IMR-90 (cell line): ENCODE results near the gene PLBD2. TPM values are rescaled to one million over a fixed set of nuclear protein-coding genes. Genes with fewer than 3 reads are reported as not detected.

Experiments
- ATAC-seq: fragments of 200-7000 bp; cut with Tn5 transposase; 2 replicates; pipeline ENCODE4 v1.9.1; 2020; ENCODE audit warnings: low read depth, mild to moderate bottlenecking, moderate library complexity
- BruUV-seq: library from RNA; stranded (reverse); fragments of 400-500 nt; replicated peaks from 2 replicates; lab custom pipeline; 2021; lab: Mats Ljungman, UMichigan
- CTCF ChIA-PET: fragments of 300-600 bp; formaldehyde crosslinking; extraction: SDS; loops from one replicate; lab custom pipeline; 2021; ENCODE audit warnings: antibody characterized with exemption; lab: Yijun Ruan, JAX
- POLR2A ChIA-PET: fragments of 300-600 bp; sonication (Branson Sonifier 250); formaldehyde crosslinking; loops from one replicate; lab custom pipeline; 2022; ENCODE audit warnings: antibody characterized with exemption; ENCODE audit not compliant: unreplicated experiment; lab: Charles Lee
- DNase-seq: peaks from one replicate; pipeline ENCODE4 v3.0.0; 2013
- H2AFZ ChIP-seq: replicated peaks from 2 replicates; pipeline ENCODE3; 2013; ENCODE audit warnings: low read length, mild to moderate bottlenecking; ENCODE audit not compliant: poor library complexity
- H2AK5ac ChIP-seq: 2 replicates; pipeline ENCODE4 v1.6.1; 2013; ENCODE audit warnings: low read depth, low read length, inconsistent platforms
- H2AK9ac ChIP-seq: replicated peaks from 2 replicates; pipeline ENCODE3; 2013; ENCODE audit warnings: mild to moderate bottlenecking, low read depth, low read length, moderate library complexity; ENCODE audit not compliant: poor library complexity
- H2BK120ac ChIP-seq: 2 replicates; pipeline ENCODE4 v1.6.1; 2013; ENCODE audit warnings: low read depth, low read length, inconsistent platforms
- H2BK15ac ChIP-seq: 3 replicates; pipeline ENCODE4 v1.6.1; 2013; ENCODE audit warnings: low read depth, low read length, inconsistent platforms
- H2BK20ac ChIP-seq: 2 replicates; pipeline ENCODE4 v1.6.1; 2013; ENCODE audit warnings: low read depth, mild to moderate bottlenecking, inconsistent platforms, low read length, moderate library complexity
- H2BK5ac ChIP-seq: 2 replicates; pipeline ENCODE4 v1.6.1; 2013; ENCODE audit warnings: mild to moderate bottlenecking, low read depth, low read length, inconsistent platforms; ENCODE audit not compliant: poor library complexity, severe bottlenecking
- H3K14ac ChIP-seq: replicated peaks from 2 replicates; pipeline ENCODE4 v1.6.1; 2013; ENCODE audit warnings: low read depth, low read length, inconsistent platforms
- H3K18ac ChIP-seq: 2 replicates; pipeline ENCODE4 v1.6.1; 2013; ENCODE audit warnings: low read depth, low read length, control low read depth
- H3K23ac ChIP-seq: 2 replicates; pipeline ENCODE4 v1.6.1; 2013; ENCODE audit warnings: low read depth, low read length, inconsistent platforms
- H3K27ac ChIP-seq: 2 replicates; pipeline ENCODE4 v1.5.1; 2013; ENCODE audit warnings: mild to moderate bottlenecking, control low read depth, low read length; ENCODE audit not compliant: insufficient read depth
- H3K27me3 ChIP-seq: 2 replicates; pipeline ENCODE4 v1.6.1; 2013; ENCODE audit warnings: low read length; ENCODE audit not compliant: control insufficient read depth, insufficient read depth
- H3K36me3 ChIP-seq: 2 replicates; pipeline ENCODE4 v1.6.1; 2013; ENCODE audit warnings: low read length, mixed read lengths; ENCODE audit not compliant: control insufficient read depth, insufficient read depth
- H3K4ac ChIP-seq: 2 replicates; pipeline ENCODE4 v1.6.1; 2013; ENCODE audit warnings: low read depth, low read length, inconsistent platforms
- H3K4me1 ChIP-seq: 2 replicates; pipeline ENCODE4 v1.6.1; 2013; ENCODE audit warnings: low read length, mixed read lengths; ENCODE audit not compliant: control insufficient read depth, insufficient read depth
- H3K4me2 ChIP-seq: 2 replicates; pipeline ENCODE4 v1.6.1; 2013; ENCODE audit warnings: low read depth, mild to moderate bottlenecking, control low read depth, low read length, moderate library complexity
- H3K4me3 ChIP-seq: 2 replicates; pipeline ENCODE4 v1.5.1; 2013; ENCODE audit warnings: low read depth, mild to moderate bottlenecking, control low read depth, low read length, moderate library complexity; ENCODE audit not compliant: insufficient read depth
- H3K56ac ChIP-seq: 2 replicates; pipeline ENCODE4 v1.6.1; 2013; ENCODE audit warnings: low read length, inconsistent platforms; ENCODE audit not compliant: insufficient read depth; ENCODE audit errors: extremely low read depth
- H3K79me1 ChIP-seq, 2 experiments: 2 replicates each; pipeline ENCODE4 v1.6.1; 2013; ENCODE audit warnings: low read length in 2 of 2, inconsistent platforms in 1 of 2, low read depth in 1 of 2
- H3K9ac ChIP-seq: 2 replicates; pipeline ENCODE4 v1.6.1; 2013; ENCODE audit warnings: low read depth, low read length, control low read depth
- H3K9me1 ChIP-seq: 2 replicates; pipeline ENCODE4 v1.6.1; 2013; ENCODE audit warnings: low read length, inconsistent platforms; ENCODE audit not compliant: insufficient read depth
- H3K9me3 ChIP-seq: 2 replicates; pipeline ENCODE4 v1.6.1; 2013; ENCODE audit warnings: low read length; ENCODE audit not compliant: control insufficient read depth, insufficient read depth
- H4K20me1 ChIP-seq: 2 replicates; pipeline ENCODE4 v1.6.1; 2013; ENCODE audit warnings: low read length, inconsistent platforms; ENCODE audit not compliant: insufficient read depth
- H4K5ac ChIP-seq: 2 replicates; pipeline ENCODE4 v1.6.1; 2013; ENCODE audit warnings: mild to moderate bottlenecking, low read depth, low read length, control low read depth
- H4K8ac ChIP-seq, 2 experiments: 2 replicates each; pipeline ENCODE4 v1.6.1; 2013; ENCODE audit warnings: low read depth in 2 of 2, low read length in 2 of 2, control low read depth in 1 of 2, inconsistent platforms in 1 of 2
- H4K91ac ChIP-seq: 2 replicates; pipeline ENCODE4 v1.6.1; 2013; ENCODE audit warnings: low read depth, low read length, inconsistent platforms; ENCODE audit not compliant: insufficient read depth
- BHLHE40 ChIP-seq: fragments of 150-350 bp; IDR thresholded peaks from 2 replicates; pipeline ENCODE4 v1.6.1; 2016; ENCODE audit warnings: mild to moderate bottlenecking, low read depth, low read length
- CEBPB ChIP-seq: IDR thresholded peaks from 2 replicates; pipeline ENCODE4 v1.6.1; 2012; ENCODE audit warnings: low read depth, low read length, improper control_type of control experiment
- CHD1 ChIP-seq: IDR thresholded peaks from 2 replicates; pipeline ENCODE4 v1.6.1; 2012; ENCODE audit warnings: low read depth, low read length, improper control_type of control experiment
- CTCF ChIP-seq: conservative IDR thresholded peaks from 2 replicates; pipeline ENCODE4 v1.5.1; 2012; ENCODE audit warnings: mild to moderate bottlenecking, low read depth, low read length, improper control_type of control experiment
- ELK1 ChIP-seq: fragments of 150-350 bp; IDR thresholded peaks from 2 replicates; pipeline ENCODE4 v1.6.1; 2016; ENCODE audit warnings: low read depth, mild to moderate bottlenecking, low read length, moderate library complexity, borderline replicate concordance
- MAFK ChIP-seq: IDR thresholded peaks from 2 replicates; pipeline ENCODE4 v1.6.1; 2012; ENCODE audit warnings: low read depth, low read length, improper control_type of control experiment
- MXI1 ChIP-seq: IDR thresholded peaks from 2 replicates; pipeline ENCODE4 v1.6.1; 2012; ENCODE audit warnings: low read depth, mild to moderate bottlenecking, low read length, moderate library complexity, borderline replicate concordance
- NFE2L2 ChIP-seq: fragments of 150-350 bp; IDR thresholded peaks from 2 replicates; pipeline ENCODE4 v1.6.1; 2016; ENCODE audit warnings: low read depth, mild to moderate bottlenecking, low read length
- RAD21 ChIP-seq: IDR thresholded peaks from 2 replicates; pipeline ENCODE4 v1.6.1; 2012; ENCODE audit warnings: low read length, improper control_type of control experiment
- RCOR1 ChIP-seq: IDR thresholded peaks from 2 replicates; pipeline ENCODE4 v1.6.1; 2012; ENCODE audit warnings: mild to moderate bottlenecking, low read length, improper control_type of control experiment; ENCODE audit not compliant: insufficient replicate concordance
- RFX5 ChIP-seq: IDR thresholded peaks from 2 replicates; pipeline ENCODE4 v1.8.0; 2012; ENCODE audit warnings: low read depth, mild to moderate bottlenecking, low read length, moderate library complexity
- SMC3 ChIP-seq: fragments of 150-350 bp; IDR thresholded peaks from 2 replicates; pipeline ENCODE4 v1.6.1; 2016; ENCODE audit warnings: low read depth, mild to moderate bottlenecking, antibody characterized with exemption, low read length, moderate library complexity
- USF2 ChIP-seq: fragments of 150-350 bp; IDR thresholded peaks from 2 replicates; pipeline ENCODE4 v1.6.1; 2017; ENCODE audit warnings: mild to moderate bottlenecking, antibody characterized with exemption, low read length, low read depth
- WGBS, 2 experiments: methylation state at CpG; one replicate each; pipeline versions ENCODE4 v1.1.5 to v1.1.7; 2013; ENCODE audit warnings: missing lambda C conversion rate in 2 of 2; ENCODE audit not compliant: insufficient read length in 1 of 2; ENCODE audit errors: extremely low coverage in 2 of 2; 5-methylcytosine and 5-hydroxymethylcytosine counted together
- dilution Hi-C: fragments of 300-500 bp; cut with HindIII; formaldehyde crosslinking; loops from one replicate; pipeline ENCODE4 v1.14.3; 2018; ENCODE audit warnings: low sequenced_read_pairs; ENCODE audit not compliant: unreplicated experiment
- in situ Hi-C: fragments of 300-500 bp; cut with MboI; formaldehyde crosslinking; loops from 3 replicates; pipeline ENCODE4 v1.14.3; 2019; ENCODE audit warnings: low sequenced_read_pairs, inconsistent platforms, mixed read lengths
- intact Hi-C: fragments of 100-400 bp; cut with micrococcal nuclease; formaldehyde crosslinking; loops from 2 replicates; pipeline ENCODE4 v1.10.0; 2022
- polyA plus RNA-seq, 3 experiments: library from polyadenylated mRNA; depleted of rRNA; stranded (reverse); fragments of >200 nt; gene quantifications; 2 replicates each; pipeline ENCODE4 v1.2.3, GENCODE V29; 2012; ENCODE audit warnings: low replicate concordance in 1 of 3
- total RNA-seq: library from RNA; depleted of rRNA; stranded (reverse); fragments of >200 nt; gene quantifications from 2 replicates; pipeline ENCODE4 v1.2.3, GENCODE V29; 2012

The PLBD2 gene
- total and polyA plus RNA-seq, 2 of the 4 experiments (the other 2 are of a cell fraction) = 7.3 to 44.5 TPM

GRCh38 chr12:113392520-113392919 lies 34.1 kb downstream of the PLBD2 start:
- Histone ChIP-seq H2AK9ac (no peak overlapping the region), H4K5ac (no peak overlapping the region), H3K4me2 (no peak overlapping the region), H2AK5ac (no peak overlapping the region), H3K14ac (no peak overlapping the region), H2AFZ (no peak overlapping the region), H3K9ac (no peak overlapping the region), H3K4me3 (no peak overlapping the region), H3K27ac (no peak overlapping the region), H3K4me1 (no peaks in the 10 kb centered on the region), H2BK15ac (no peak overlapping the region), H4K8ac (no peak overlapping the region), H4K91ac (no peak overlapping the region), H3K27me3 (peaks cover 2% of the 10 kb centered on the region; the same call in 1 of the 2 replicates), H3K36me3 (peaks cover 10% of the 10 kb centered on the region), H3K4ac (no peak overlapping the region), H3K9me3 (no peaks in the 10 kb centered on the region; the same call in 1 of the 2 replicates), H2BK5ac (no peak overlapping the region), H4K20me1 (no peaks in the 10 kb centered on the region), H2BK120ac (no peak overlapping the region), H3K9me1 (no peaks in the 10 kb centered on the region; the same call in 1 of the 2 replicates), H3K56ac (no peak overlapping the region), H3K79me1 (no peaks in the 10 kb centered on the region), H3K18ac (no peak overlapping the region), H3K23ac (no peak overlapping the region), H2BK20ac (no peak overlapping the region)
- ChIA-PET CTCF (interaction anchor here (0.6 kb wide), 1 partner anchor 439 kb away, joined by 5 read pairs; no protein-coding TSS in a partner anchor), POLR2A (no interaction called here)
- in situ Hi-C loops (no loop called here), dilution Hi-C loops (no loop called here), intact Hi-C loops (no loop called here)
- ATAC-seq (no peak), DNase-seq (no peak)
- no peak for TF ChIP-seq MXI1
- no peak for TF ChIP-seq CHD1
- TF ChIP-seq RCOR1 = no peak
- no peak for TF ChIP-seq USF2
- no peak for TF ChIP-seq ELK1
- TF ChIP-seq RAD21 = no peak
- TF ChIP-seq MAFK = no peak
- no peak for TF ChIP-seq CEBPB
- no peak for TF ChIP-seq BHLHE40
- TF ChIP-seq RFX5 = no peak
- no peak for TF ChIP-seq SMC3
- TF ChIP-seq NFE2L2 = no peak
- no peak for TF ChIP-seq CTCF
- WGBS, 2 experiments = 93% methylated on average over 3 of the region's 7 CpGs; no CpG with 5 or more reads in 1 of the 2 experiments
- no TSS peak for BruUV-seq
